WTC11 (cell line): ENCODE data around the gene MIPOL1. TPM values are rescaled to one million over a fixed set of nuclear protein-coding genes. Genes with fewer than 3 reads are reported as not detected.

Experiments used
- ATAC-seq: fragments of 200-7000 bp; cut with Tn5 transposase; 2 replicates; pipeline ENCODE4 v1.10.0; 2021; ENCODE audit warnings: mild to moderate bottlenecking, moderate library complexity
- CTCF ChIA-PET: fragments of 300-600 bp; sonication (Branson Sonifier 250); formaldehyde crosslinking; loops from one replicate; lab custom pipeline; 2021; ENCODE audit warnings: antibody characterized with exemption; lab: Charles Lee
- POLR2A ChIA-PET: fragments of 350-600 bp; sonication (Branson Sonifier 250); formaldehyde crosslinking; loops from one replicate; lab custom pipeline; 2021; ENCODE audit warnings: antibody characterized with exemption; lab: Charles Lee
- DNase-seq: peaks from one replicate; pipeline ENCODE4 v3.0.0; 2021; ENCODE audit warnings: low spot score
- H3K27ac Mint-ChIP-seq: 2 replicates; pipeline ENCODE4 v1.8.0; 2021; ENCODE audit warnings: mixed read lengths
- H3K27me3 Mint-ChIP-seq: 2 replicates; pipeline ENCODE4 v1.8.0; 2021; ENCODE audit warnings: low read depth, mild to moderate bottlenecking, moderate library complexity, mixed read lengths
- H3K36me3 Mint-ChIP-seq: 2 replicates; pipeline ENCODE4 v1.8.0; 2021; ENCODE audit warnings: mixed read lengths
- H3K4me1 Mint-ChIP-seq: 2 replicates; pipeline ENCODE4 v1.8.0; 2022; ENCODE audit warnings: mixed read lengths
- H3K4me3 Mint-ChIP-seq: 2 replicates; pipeline ENCODE4 v1.8.0; 2021; ENCODE audit warnings: mild to moderate bottlenecking, moderate library complexity, mixed read lengths
- H3K9me3 Mint-ChIP-seq: 2 replicates; pipeline ENCODE4 v1.8.0; 2021; ENCODE audit warnings: mixed read lengths
- CDX4 ChIP-seq: fragments of 250-450 bp; sonication (Bioruptor Pico); IDR thresholded peaks from 2 replicates; pipeline ENCODE4 v1.9.0; 2021; ENCODE audit warnings: moderate library complexity, mild to moderate bottlenecking, inconsistent platforms, borderline replicate concordance
- CTCF ChIP-seq: fragments of 200-600 bp; IDR thresholded peaks from 2 replicates; pipeline ENCODE4 v1.8.0; 2022; ENCODE audit warnings: antibody characterized with exemption
- E2F4 ChIP-seq: sonication (generic); formaldehyde crosslinking; IDR thresholded peaks from 2 replicates; pipeline ENCODE4 v1.8.1; 2022; ENCODE audit warnings: low read depth, mild to moderate bottlenecking, moderate library complexity, missing genetic modification reagents, borderline replicate concordance
- FOXP1 ChIP-seq: sonication (generic); formaldehyde crosslinking; IDR thresholded peaks from 2 replicates; pipeline ENCODE4 v1.8.0; 2022; ENCODE audit warnings: missing genetic modification reagents, mild to moderate bottlenecking, moderate library complexity, borderline replicate concordance
- MAX ChIP-seq: sonication (generic); formaldehyde crosslinking; IDR thresholded peaks from 2 replicates; pipeline ENCODE4 v1.8.0; 2022; ENCODE audit warnings: mild to moderate bottlenecking, missing genetic modification reagents
- MYBL2 ChIP-seq: sonication (generic); formaldehyde crosslinking; IDR thresholded peaks from 2 replicates; pipeline ENCODE4 v1.8.1; 2023; ENCODE audit warnings: mild to moderate bottlenecking, moderate library complexity, missing genetic modification reagents
- NFYB ChIP-seq: sonication (generic); formaldehyde crosslinking; conservative IDR thresholded peaks from 2 replicates; pipeline ENCODE4 v1.8.0; 2022; ENCODE audit warnings: low read depth, missing genetic modification reagents
- NR1H2 ChIP-seq: sonication (generic); formaldehyde crosslinking; IDR thresholded peaks from 2 replicates; pipeline ENCODE4 v1.9.0; 2021; ENCODE audit warnings: mild to moderate bottlenecking, moderate library complexity, missing genetic modification reagents
- PRDM15 ChIP-seq: sonication (generic); formaldehyde crosslinking; IDR thresholded peaks from 2 replicates; pipeline ENCODE4 v1.8.0; 2022; ENCODE audit warnings: missing genetic modification reagents
- RELA ChIP-seq: sonication (generic); formaldehyde crosslinking; IDR thresholded peaks from 2 replicates; pipeline ENCODE4 v1.8.1; 2022; ENCODE audit warnings: missing genetic modification reagents, mild to moderate bottlenecking, borderline replicate concordance
- STAT6 ChIP-seq: sonication (generic); formaldehyde crosslinking; conservative IDR thresholded peaks from 2 replicates; pipeline ENCODE4 v1.8.1; 2023; ENCODE audit warnings: mild to moderate bottlenecking, low read depth, missing genetic modification reagents, moderate library complexity
- ZNF219 ChIP-seq: sonication (generic); formaldehyde crosslinking; IDR thresholded peaks from 2 replicates; pipeline ENCODE4 v1.8.0; 2023; ENCODE audit warnings: missing genetic modification reagents, mild to moderate bottlenecking, borderline replicate concordance
- ZNF263 ChIP-seq: sonication (generic); formaldehyde crosslinking; IDR thresholded peaks from 2 replicates; pipeline ENCODE4 v1.8.1; 2022; ENCODE audit warnings: low read depth, mild to moderate bottlenecking, moderate library complexity, missing genetic modification reagents
- ZNF416 ChIP-seq: fragments of 250-450 bp; sonication (Bioruptor Pico); IDR thresholded peaks from 2 replicates; pipeline ENCODE4 v1.9.0; 2021; ENCODE audit warnings: mild to moderate bottlenecking, inconsistent platforms
- total RNA-seq: library from RNA; stranded (reverse); gene quantifications from 3 replicates; pipeline ENCODE4 v1.2.3, GENCODE V29; 2021
- TF ChIP-seq, protein P1 (sequence below): fragments of 250-450 bp; sonication (Bioruptor Pico); IDR thresholded peaks from 2 replicates; pipeline ENCODE4 v1.9.0; 2021; ENCODE audit warnings: mild to moderate bottlenecking, borderline replicate concordance
- TF ChIP-seq, protein P2 (sequence below): fragments of 250-450 bp; sonication (Bioruptor Pico); IDR thresholded peaks from 2 replicates; pipeline ENCODE4 v1.9.0; 2021; ENCODE audit warnings: mild to moderate bottlenecking

The MIPOL1 gene
- total RNA-seq, 1 experiment from 2014 or later = 13.1 TPM

GRCh38 chr14:37597538-37597913 is 399.8 kb downstream of the MIPOL1 start (continued):
- TF ChIP-seq, protein P1, sequence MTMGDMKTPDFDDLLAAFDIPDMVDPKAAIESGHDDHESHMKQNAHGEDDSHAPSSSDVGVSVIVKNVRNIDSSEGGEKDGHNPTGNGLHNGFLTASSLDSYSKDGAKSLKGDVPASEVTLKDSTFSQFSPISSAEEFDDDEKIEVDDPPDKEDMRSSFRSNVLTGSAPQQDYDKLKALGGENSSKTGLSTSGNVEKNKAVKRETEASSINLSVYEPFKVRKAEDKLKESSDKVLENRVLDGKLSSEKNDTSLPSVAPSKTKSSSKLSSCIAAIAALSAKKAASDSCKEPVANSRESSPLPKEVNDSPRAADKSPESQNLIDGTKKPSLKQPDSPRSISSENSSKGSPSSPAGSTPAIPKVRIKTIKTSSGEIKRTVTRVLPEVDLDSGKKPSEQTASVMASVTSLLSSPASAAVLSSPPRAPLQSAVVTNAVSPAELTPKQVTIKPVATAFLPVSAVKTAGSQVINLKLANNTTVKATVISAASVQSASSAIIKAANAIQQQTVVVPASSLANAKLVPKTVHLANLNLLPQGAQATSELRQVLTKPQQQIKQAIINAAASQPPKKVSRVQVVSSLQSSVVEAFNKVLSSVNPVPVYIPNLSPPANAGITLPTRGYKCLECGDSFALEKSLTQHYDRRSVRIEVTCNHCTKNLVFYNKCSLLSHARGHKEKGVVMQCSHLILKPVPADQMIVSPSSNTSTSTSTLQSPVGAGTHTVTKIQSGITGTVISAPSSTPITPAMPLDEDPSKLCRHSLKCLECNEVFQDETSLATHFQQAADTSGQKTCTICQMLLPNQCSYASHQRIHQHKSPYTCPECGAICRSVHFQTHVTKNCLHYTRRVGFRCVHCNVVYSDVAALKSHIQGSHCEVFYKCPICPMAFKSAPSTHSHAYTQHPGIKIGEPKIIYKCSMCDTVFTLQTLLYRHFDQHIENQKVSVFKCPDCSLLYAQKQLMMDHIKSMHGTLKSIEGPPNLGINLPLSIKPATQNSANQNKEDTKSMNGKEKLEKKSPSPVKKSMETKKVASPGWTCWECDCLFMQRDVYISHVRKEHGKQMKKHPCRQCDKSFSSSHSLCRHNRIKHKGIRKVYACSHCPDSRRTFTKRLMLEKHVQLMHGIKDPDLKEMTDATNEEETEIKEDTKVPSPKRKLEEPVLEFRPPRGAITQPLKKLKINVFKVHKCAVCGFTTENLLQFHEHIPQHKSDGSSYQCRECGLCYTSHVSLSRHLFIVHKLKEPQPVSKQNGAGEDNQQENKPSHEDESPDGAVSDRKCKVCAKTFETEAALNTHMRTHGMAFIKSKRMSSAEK (CRISPR knock-in tag) = no peak
- TF ChIP-seq ZNF263 (CRISPR knock-in tag) = peak; percentile 87
- no peak for TF ChIP-seq FOXP1 (CRISPR knock-in tag)
- TF ChIP-seq CTCF = peak; percentile 58; the same call in 1 of the 2 replicates

DNA sequence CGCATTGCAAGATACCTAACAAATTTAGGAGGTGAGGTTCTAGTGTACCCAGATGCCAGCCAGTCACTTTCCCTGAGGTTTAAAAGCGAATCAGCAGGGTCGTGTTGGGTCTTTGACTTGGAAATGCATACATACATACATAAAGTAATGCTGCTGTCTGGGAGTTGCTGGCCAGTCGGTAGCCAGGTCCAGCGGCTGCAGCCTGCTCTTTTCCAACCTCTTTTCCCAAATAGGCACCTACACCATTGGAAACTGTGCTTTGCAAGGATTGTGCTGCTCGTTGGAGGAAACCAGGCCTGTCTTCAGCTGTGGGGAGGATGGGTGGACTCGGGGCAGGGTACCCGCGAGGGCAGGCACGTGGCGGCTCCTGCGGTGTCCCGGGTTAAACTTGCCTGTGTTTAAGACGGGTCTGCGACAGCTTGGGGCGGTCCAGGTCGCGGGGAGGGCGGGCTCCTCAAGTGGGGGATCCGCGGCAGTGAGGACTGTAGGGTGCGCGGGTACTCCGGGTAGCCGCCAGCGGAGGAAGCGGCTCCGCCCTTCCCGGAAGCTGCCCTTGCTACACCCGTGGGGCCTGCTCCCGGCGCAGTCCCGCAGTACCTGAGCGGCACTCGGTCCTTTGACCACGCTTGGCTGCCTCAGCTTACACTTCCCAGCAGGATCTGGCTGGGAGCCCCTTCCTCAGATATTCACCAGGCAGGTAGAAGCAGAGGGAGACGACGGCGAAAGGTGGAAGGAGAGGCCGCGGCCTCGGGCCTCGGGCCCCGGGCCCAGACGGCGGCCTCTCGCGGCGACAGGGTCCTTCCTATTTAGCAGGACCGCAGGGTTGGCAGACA is 400.4 kb downstream of the MIPOL1 start:
- H3K4me3 Mint-ChIP-seq = peak overlapping the region; percentile 69
- peak; percentile 32 for DNase-seq
- peaks cover 49% of the 10 kb centered on the region for H3K4me1 Mint-ChIP-seq
- H3K9me3 Mint-ChIP-seq = no peaks in the 10 kb centered on the region
- ChIA-PET CTCF (interaction anchor here (0.6 to 4.6 kb wide), 14 partner anchors 10 to 728 kb away, joined by 3 to 17 read pairs (median 4); no protein-coding TSS in a partner anchor), POLR2A (no interaction called here)
- H3K27ac Mint-ChIP-seq = no peak overlapping the region
- ATAC-seq = peak; percentile 5; the same call in 1 of the 2 replicates
- peaks cover 96% of the 10 kb centered on the region for H3K27me3 Mint-ChIP-seq
- H3K36me3 Mint-ChIP-seq = no peaks in the 10 kb centered on the region
- TF ChIP-seq E2F4 = no peak
- TF ChIP-seq MAX = no peak
- no peak for TF ChIP-seq RELA (CRISPR knock-in tag)
- no peak for TF ChIP-seq NR1H2 (CRISPR knock-in tag)
- TF ChIP-seq CDX4 (CRISPR knock-in tag) = no peak
- no peak for TF ChIP-seq PRDM15 (CRISPR knock-in tag)
- TF ChIP-seq, protein P2, sequence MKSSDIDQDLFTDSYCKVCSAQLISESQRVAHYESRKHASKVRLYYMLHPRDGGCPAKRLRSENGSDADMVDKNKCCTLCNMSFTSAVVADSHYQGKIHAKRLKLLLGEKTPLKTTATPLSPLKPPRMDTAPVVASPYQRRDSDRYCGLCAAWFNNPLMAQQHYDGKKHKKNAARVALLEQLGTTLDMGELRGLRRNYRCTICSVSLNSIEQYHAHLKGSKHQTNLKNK (CRISPR knock-in tag) = no peak
- no peak for TF ChIP-seq MYBL2 (CRISPR knock-in tag)
- no peak for TF ChIP-seq STAT6
- TF ChIP-seq ZNF416 (CRISPR knock-in tag) = no peak
- TF ChIP-seq ZNF219 = no peak
- no peak for TF ChIP-seq NFYB
